GM12892 (cell line): ENCODE data around the gene NTHL1.

Source experiments
- POLR2A ChIP-seq: IDR thresholded peaks from 2 replicates; pipeline ENCODE4 v1.6.1; 2011; ENCODE audit warnings: low read depth, low read length, control low read depth
- POLR2AphosphoS5 ChIP-seq: IDR thresholded peaks from 2 replicates; pipeline ENCODE4 v1.6.1; 2011; ENCODE audit warnings: low read depth, low read length, control low read depth
- TAF1 ChIP-seq: IDR thresholded peaks from 2 replicates; pipeline ENCODE4 v1.6.1; 2011; ENCODE audit warnings: low read depth, mild to moderate bottlenecking, control low read depth, low read length, borderline replicate concordance

DNA sequence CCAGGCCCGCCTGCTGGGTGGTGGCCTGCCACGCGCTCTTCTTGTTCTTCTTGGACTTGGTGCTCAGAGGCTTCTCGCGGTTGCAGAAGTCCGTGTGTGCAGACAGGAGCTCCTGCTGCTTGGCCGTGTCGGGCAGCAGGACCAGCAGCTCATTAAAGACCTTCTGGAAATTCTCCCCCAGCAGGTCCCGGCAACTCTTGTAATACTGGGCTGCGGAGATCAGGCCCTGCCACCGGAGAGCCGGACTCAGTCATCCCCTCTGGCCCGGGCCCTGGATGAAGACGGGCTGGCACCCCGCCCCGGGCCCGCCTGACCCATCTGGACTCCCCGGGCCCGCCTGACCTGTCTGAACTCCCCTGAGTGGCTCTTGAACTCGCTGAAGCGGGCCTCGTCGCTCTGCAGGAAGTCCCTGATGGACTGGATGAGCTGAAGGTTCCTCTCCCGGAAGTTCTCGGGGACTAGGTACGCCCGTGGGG lies 49.2 kb downstream of the NTHL1 start:
- TF ChIP-seq POLR2A (no peak), TAF1 (no peak), POLR2AphosphoS5 (no peak)
